Ascending aorta (tissue), 2 donors: ENCODE data around the gene MTG2. TPM values are rescaled to one million over a fixed set of nuclear protein-coding genes. Genes with fewer than 3 reads are reported as not detected.

Experiments used
- DNase-seq, 2 donors: peaks; one replicate each; pipeline ENCODE4 v3.0.0-alpha.2; 2019; ENCODE audit warnings: low spot score in 2 of 2
- H3K27ac ChIP-seq, 2 donors: fragments of 200-600 bp; sonication (generic); one replicate each; pipeline ENCODE4 v1.5.1; 2016 to 2017; ENCODE audit warnings: mild to moderate bottlenecking in 1 of 2
- H3K27me3 ChIP-seq: fragments of 200-600 bp; sonication (generic); one replicate; pipeline ENCODE4 v1.5.1; 2017
- H3K36me3 ChIP-seq, 2 donors: fragments of 200-600 bp; sonication (generic); one replicate each; pipeline ENCODE4 v1.5.1; 2016
- H3K4me1 ChIP-seq, 2 donors: fragments of 200-600 bp; sonication (generic); one replicate each; pipeline ENCODE4 v1.5.1; 2016 to 2017; ENCODE audit warnings: mild to moderate bottlenecking in 1 of 2
- H3K4me3 ChIP-seq, 2 donors: fragments of 200-600 bp; sonication (generic); one replicate each; pipeline ENCODE4 v1.5.1; 2016 to 2017; ENCODE audit warnings: mild to moderate bottlenecking in 1 of 2
- H3K9me3 ChIP-seq, 2 donors: fragments of 200-600 bp; sonication (generic); one replicate each; pipeline ENCODE4 v1.5.1; 2016
- CTCF ChIP-seq, 3 experiments: fragments of 200-600 bp in 2 of 3; fragments of 450-650 bp in 1 of 3; sonication (generic) in 2 of 3; IDR thresholded peaks; one replicate each; pipeline ENCODE4 v1.5.1; 2016 to 2019; ENCODE audit warnings: antibody characterized with exemption in 3 of 3, mild to moderate bottlenecking in 1 of 3, moderate library complexity in 1 of 3
- intact Hi-C: fragments of 100-400 bp; cut with DNase I; formaldehyde crosslinking; loops from one replicate; pipeline ENCODE4 v1.15.1; 2023
- total RNA-seq: library from RNA; depleted of rRNA; stranded (reverse); fragments of >200 nt; gene quantifications from one replicate; pipeline ENCODE4 v1.1.0, GENCODE V29; 2016

The MTG2 gene
- total RNA-seq, 1 donor from 2014 or later = 14.5 TPM

- intact Hi-C loops = no loop called here
- no peaks in the 10 kb centered on the region for H3K9me3 ChIP-seq
- no peak overlapping the region for H3K4me3 ChIP-seq
- peaks cover 56 to 59% of the 10 kb centered on the region in 2 donors for H3K36me3 ChIP-seq
- no peak overlapping the region for H3K27ac ChIP-seq
- DNase-seq = no peak
- no peaks in the 10 kb centered on the region for H3K4me1 ChIP-seq
- no peaks in the 10 kb centered on the region for H3K27me3 ChIP-seq
- TF ChIP-seq CTCF (IDR thresholded peaks at IDR 0.05) = no peak
Observed at GRCh38 chr20:62195736-62196135, 12.9 kb downstream of the MTG2 start.

- no peak for TF ChIP-seq CTCF (IDR thresholded peaks at IDR 0.05)
- Histone ChIP-seq H3K4me1 (no peaks in the 10 kb centered on the region), H3K27me3 (no peaks in the 10 kb centered on the region), H3K27ac (no peak overlapping the region), H3K4me3 (no peak overlapping the region), H3K9me3 (no peaks in the 10 kb centered on the region), H3K36me3 (peaks cover 57 to 60% of the 10 kb centered on the region in 2 donors)
- intact Hi-C loops = no loop called here
- no peak for DNase-seq
Observed at GRCh38 chr20:62196286-62196685, 13.5 kb downstream of the MTG2 start.

- H3K9me3 ChIP-seq = no peaks in the 10 kb centered on the region
- H3K27ac ChIP-seq = no peak overlapping the region
- no peak overlapping the region for H3K4me3 ChIP-seq
- no peak for DNase-seq
- TF ChIP-seq CTCF (IDR thresholded peaks at IDR 0.05) = no peak
- peaks cover 64 to 67% of the 10 kb centered on the region in 2 donors for H3K36me3 ChIP-seq
- no peaks in the 10 kb centered on the region for H3K4me1 ChIP-seq
- no peaks in the 10 kb centered on the region for H3K27me3 ChIP-seq
- intact Hi-C loops = no loop called here
Observed at GRCh38 chr20:62197311-62197710, 14.5 kb downstream of the MTG2 start.

- Histone ChIP-seq H3K4me3 (no peak overlapping the region), H3K27me3 (no peaks in the 10 kb centered on the region), H3K4me1 (no peaks in the 10 kb centered on the region), H3K27ac (no peak overlapping the region), H3K9me3 (no peaks in the 10 kb centered on the region), H3K36me3 (peaks cover 69 to 71% of the 10 kb centered on the region in 2 donors)
- intact Hi-C loops = no loop called here
- DNase-seq = no peak
- no peak for TF ChIP-seq CTCF (IDR thresholded peaks at IDR 0.05)
Observed at GRCh38 chr20:62197801-62198200, 15.0 kb downstream of the MTG2 start.

- no peak for TF ChIP-seq CTCF (IDR thresholded peaks at IDR 0.05)
- Histone ChIP-seq H3K9me3 (no peaks in the 10 kb centered on the region), H3K27ac (no peak overlapping the region), H3K4me1 (no peaks in the 10 kb centered on the region), H3K4me3 (no peak overlapping the region), H3K36me3 (peaks cover 74 to 76% of the 10 kb centered on the region in 2 donors), H3K27me3 (no peaks in the 10 kb centered on the region)
- DNase-seq = no peak
- intact Hi-C loops = no loop called here
Observed at GRCh38 chr20:62198496-62198895, 15.7 kb downstream of the MTG2 start.

- no peaks in the 10 kb centered on the region for H3K27me3 ChIP-seq
- H3K4me3 ChIP-seq = no peak overlapping the region
- intact Hi-C loops = no loop called here
- no peaks in the 10 kb centered on the region for H3K4me1 ChIP-seq
- H3K27ac ChIP-seq = no peak overlapping the region
- H3K9me3 ChIP-seq = no peaks in the 10 kb centered on the region
- H3K36me3 ChIP-seq = peaks cover 72 to 79% of the 10 kb centered on the region in 2 donors
- no peak for DNase-seq
- no peak for TF ChIP-seq CTCF (IDR thresholded peaks at IDR 0.05)
Observed at GRCh38 chr20:62198931-62199330, 16.1 kb downstream of the MTG2 start.
